NCI-H774 (cell line): ENCODE data around the gene SAPCD2.

Source experiments
- DNase-seq: peaks from one replicate; lab custom pipeline; 2025; lab: John Stamatoyannopoulos, UW

SAPCD2 gene

GRCh38 chr9:137031904-137032640 is 38.3 kb downstream of the SAPCD2 start, which contains the start of gene FUT7:
FUT7 (minus strand) TSS chr9:137032088; CDS start chr9:137031991, 97 bp downstream.
- DNase-seq: no peak

- DNase-seq: no peak
Measured at GRCh38 chr9:137030538-137031527, 39.5 kb downstream of the SAPCD2 start.

- DNase-seq: no peak
Measured at GRCh38 chr9:137030006-137030405, 40.4 kb downstream of the SAPCD2 start.

GRCh38 chr9:137029058-137029936 is 41.1 kb downstream of the SAPCD2 start:
- peak; percentile 38 for DNase-seq

- peak; percentile 69 for DNase-seq
Measured at GRCh38 chr9:137028263-137029057, 41.9 kb downstream of the SAPCD2 start.

GRCh38 chr9:137027369-137028262 is 42.7 kb downstream of the SAPCD2 start, which contains the start of gene ABCA2:
ABCA2 (minus strand) TSS chr9:137028237; CDS start chr9:137028140, 97 bp downstream.
- DNase-seq: no peak

- no peak for DNase-seq
Measured at GRCh38 chr9:137026828-137027227, 43.5 kb downstream of the SAPCD2 start.

GRCh38 chr9:137026384-137026783 is 44.0 kb downstream of the SAPCD2 start:
- DNase-seq: no peak

- DNase-seq: peak; percentile 80
Measured at GRCh38 chr9:137025517-137025966, 44.8 kb downstream of the SAPCD2 start.

GRCh38 chr9:137023583-137023991 is 46.8 kb downstream of the SAPCD2 start:
- DNase-seq: no peak

GRCh38 chr9:137023157-137023556 is 47.2 kb downstream of the SAPCD2 start:
- no peak for DNase-seq

GRCh38 chr9:137022662-137023008 is 47.7 kb downstream of the SAPCD2 start:
- no peak for DNase-seq

- peak; percentile 85 for DNase-seq
Measured at GRCh38 chr9:137021979-137022661, 48.2 kb downstream of the SAPCD2 start.

GRCh38 chr9:137021568-137021978 is 48.8 kb downstream of the SAPCD2 start:
- no peak for DNase-seq

- no peak for DNase-seq
Measured at GRCh38 chr9:137020771-137021567, 49.4 kb downstream of the SAPCD2 start.

GRCh38 chr9:137019891-137020683 is 50.3 kb downstream of the SAPCD2 start:
- no peak for DNase-seq

- no peak for DNase-seq
Measured at GRCh38 chr9:137018761-137019559, 51.4 kb downstream of the SAPCD2 start.
